Measurements from ENCODE around the gene PTPRC.

Gene PTPRC

GRCh38 chr1:198677027-198677426 lies 38.2 kb downstream of the PTPRC start:
- DNase-seq, result no peak

- no peak for DNase-seq
Observed at GRCh38 chr1:198677871-198678270, 39.0 kb downstream of the PTPRC start.

- DNase-seq, result no peak
Observed at GRCh38 chr1:198678301-198678836, 39.5 kb downstream of the PTPRC start.

GRCh38 chr1:198678901-198679329 lies 40.1 kb downstream of the PTPRC start:
- DNase-seq, result no peak

- no peak for DNase-seq
Observed at GRCh38 chr1:198679535-198680173, 40.8 kb downstream of the PTPRC start.

- no peak for DNase-seq
Observed at GRCh38 chr1:198680174-198680875, 41.5 kb downstream of the PTPRC start.

- DNase-seq, result no peak
Observed at GRCh38 chr1:198681252-198681651, 42.4 kb downstream of the PTPRC start.

- DNase-seq, result peak; percentile 80
Observed at GRCh38 chr1:198681831-198682759, 43.3 kb downstream of the PTPRC start.

- no peak for DNase-seq
Observed at GRCh38 chr1:198682850-198683249, 44.0 kb downstream of the PTPRC start.

GRCh38 chr1:198683449-198683848 lies 44.6 kb downstream of the PTPRC start:
- DNase-seq, result no peak

GRCh38 chr1:198686069-198686728 lies 47.4 kb downstream of the PTPRC start:
- DNase-seq, result no peak

- DNase-seq, result no peak
Observed at GRCh38 chr1:198687429-198687828, 48.6 kb downstream of the PTPRC start.

- DNase-seq, result no peak
Observed at GRCh38 chr1:198691063-198691462, 52.2 kb downstream of the PTPRC start.

- no peak for DNase-seq
Observed at GRCh38 chr1:198693321-198693720, 54.5 kb downstream of the PTPRC start.

- no peak for DNase-seq
Observed at GRCh38 chr1:198694542-198694941, 55.7 kb downstream of the PTPRC start.

GRCh38 chr1:198696211-198696610 lies 57.4 kb downstream of the PTPRC start:
- DNase-seq, result no peak

GRCh38 chr1:198699167-198700015 lies 60.6 kb downstream of the PTPRC start:
- DNase-seq, result peak; percentile 83

- DNase-seq, result no peak
Observed at GRCh38 chr1:198700016-198700392, 61.2 kb downstream of the PTPRC start.

- no peak for DNase-seq
Observed at GRCh38 chr1:198700396-198700795, 61.6 kb downstream of the PTPRC start.

- no peak for DNase-seq
Observed at GRCh38 chr1:198701250-198701649, 62.4 kb downstream of the PTPRC start.

- no peak for DNase-seq
Observed at GRCh38 chr1:198701766-198702539, 63.1 kb downstream of the PTPRC start.

All from activated CD8-positive, alpha-beta memory T cell treated with anti-CD3 and anti-CD28 coated beads, Interleukin-2, amount 50 U/mL, for 48 hours (primary cell).